GM21390 (cell line): ENCODE measurements around the gene PLCG2.
"Not testable (repeated sequence)": the region's sequence is repeated elsewhere in the genome, so short reads cannot be mapped to it uniquely, and the experiment has no call there.

Source experiments
- ATAC-seq: cut with Tn5 transposase; IDR thresholded peaks from one replicate; pipeline ENCODE4 v1.9.1; 2021; ENCODE audit not compliant: unreplicated experiment

PLCG2 gene

DNA sequence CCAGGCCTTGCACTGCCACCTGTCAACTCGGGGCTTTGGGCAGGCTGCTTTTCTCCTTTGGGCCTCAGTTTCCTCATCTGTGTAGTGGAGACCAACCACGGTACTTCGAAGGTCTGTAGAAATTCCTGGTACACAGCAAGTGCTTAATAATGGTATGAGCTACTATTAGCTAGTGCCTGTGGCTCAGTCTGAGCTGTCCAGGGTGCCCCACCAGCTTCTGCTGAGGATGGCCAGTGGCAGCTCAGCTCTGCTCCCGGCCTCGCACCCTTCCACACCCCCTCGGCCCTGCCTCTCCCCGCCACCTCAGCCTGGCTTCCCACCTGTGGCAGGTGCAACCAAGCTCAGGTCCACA lies 26.2 kb upstream of the PLCG2 start:
- ATAC-seq, result no peak

DNA sequence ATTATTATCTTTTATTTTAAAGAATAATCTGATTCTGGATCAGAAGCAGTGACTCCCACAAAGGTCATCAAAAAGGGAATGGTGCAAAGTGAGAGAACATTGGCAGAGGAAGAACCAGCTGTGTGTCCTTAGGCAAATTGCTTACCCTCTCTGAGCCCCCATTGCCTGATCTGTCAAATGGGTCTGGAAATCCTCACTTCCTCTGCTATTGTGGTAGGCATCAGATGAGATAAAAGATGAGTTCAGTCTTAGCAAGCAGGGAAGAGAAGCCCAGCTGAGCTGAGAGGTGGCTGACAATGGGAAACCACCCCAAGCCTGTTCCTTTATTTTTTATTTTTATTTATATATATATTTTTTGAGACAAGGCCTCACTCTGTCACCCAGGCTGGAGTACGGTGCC lies 24.2 kb upstream of the PLCG2 start:
- no peak for ATAC-seq

DNA sequence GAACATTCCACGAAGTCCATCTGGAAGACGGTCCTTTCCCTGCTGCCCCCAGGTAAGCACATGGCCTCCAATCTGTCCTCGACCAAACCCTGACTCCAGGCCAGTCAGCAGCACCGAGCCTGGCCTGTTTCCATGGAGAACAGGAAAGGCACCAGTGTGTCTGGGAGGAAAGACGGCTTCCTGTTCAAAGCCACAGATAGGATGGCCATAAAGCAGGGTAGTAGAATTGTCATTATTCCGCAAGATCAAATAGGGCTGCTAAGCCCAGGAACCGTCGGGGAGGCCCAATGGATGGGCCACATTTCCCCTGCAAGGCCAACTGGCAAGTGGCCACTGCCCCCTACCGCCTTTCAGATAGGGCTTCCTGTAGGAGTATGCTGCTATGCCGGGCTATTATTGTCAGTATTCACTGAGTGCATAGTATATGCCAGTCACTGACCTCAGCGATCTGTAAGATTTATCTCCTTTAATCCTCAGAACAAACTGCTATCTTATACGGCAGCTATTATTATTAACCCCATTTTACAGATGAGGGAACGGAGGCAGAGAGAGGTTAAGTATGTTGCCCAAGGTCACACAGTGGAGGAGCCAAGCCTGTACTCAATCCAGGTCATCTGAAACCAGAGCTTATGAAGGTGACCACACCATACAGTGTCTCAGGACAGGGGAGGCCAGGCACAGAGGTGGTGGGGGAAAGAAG lies 23.0 kb upstream of the PLCG2 start:
- no peak for ATAC-seq

DNA sequence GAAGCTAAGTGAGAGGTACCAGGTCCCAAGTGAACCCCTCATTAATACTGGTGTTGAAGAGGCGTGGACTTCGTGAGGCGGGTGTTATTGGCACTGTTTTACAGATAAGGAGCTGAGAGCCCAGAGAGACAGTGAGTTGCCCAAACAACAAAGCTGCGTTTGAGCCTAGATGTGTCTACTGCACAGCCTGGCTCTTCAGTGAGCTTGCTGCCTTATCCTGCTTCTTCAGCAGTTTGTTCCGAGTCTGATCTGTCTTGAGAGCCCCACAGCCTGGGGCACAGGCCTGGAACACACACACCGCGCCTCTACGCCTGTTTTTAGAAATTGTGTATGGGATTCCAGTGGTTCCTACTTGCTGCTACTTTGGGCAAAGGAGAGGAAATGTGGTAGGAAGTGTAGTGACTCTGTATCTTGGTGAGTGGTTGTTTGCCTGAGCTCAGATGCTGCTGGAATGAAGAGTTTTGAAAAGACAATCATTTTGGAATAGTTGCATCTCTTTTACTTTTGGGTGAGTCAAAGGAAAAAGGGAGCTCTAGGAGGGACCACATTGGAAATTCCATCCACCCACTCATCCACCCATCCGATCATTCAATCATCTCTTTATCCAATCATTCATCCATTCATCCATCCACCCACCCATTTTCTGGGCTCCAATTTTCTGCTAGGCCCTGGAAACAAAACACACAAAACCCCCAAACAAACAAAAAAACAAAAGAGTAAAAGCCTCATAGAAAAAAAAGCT lies 22.3 kb upstream of the PLCG2 start:
- ATAC-seq, result no peak

DNA sequence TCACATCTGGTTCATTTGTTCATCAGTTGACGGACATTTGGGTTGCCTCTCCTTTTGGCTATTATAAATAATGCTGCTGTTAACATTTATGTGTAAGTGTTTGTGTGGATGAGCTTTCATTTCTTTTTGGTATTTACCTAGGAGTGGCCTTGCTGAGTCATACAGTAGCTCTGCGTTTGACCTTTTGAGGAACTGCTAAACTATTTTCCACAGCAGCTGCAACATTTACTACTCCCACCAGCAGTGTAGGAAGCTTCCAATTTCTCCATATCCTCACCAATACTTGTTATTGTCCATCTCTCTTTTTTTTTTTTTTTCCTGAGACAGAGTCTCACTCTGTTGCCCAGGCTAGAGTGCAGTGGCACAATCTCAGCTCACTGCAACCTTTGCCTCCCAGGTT lies 20.7 kb upstream of the PLCG2 start:
- no peak for ATAC-seq

DNA sequence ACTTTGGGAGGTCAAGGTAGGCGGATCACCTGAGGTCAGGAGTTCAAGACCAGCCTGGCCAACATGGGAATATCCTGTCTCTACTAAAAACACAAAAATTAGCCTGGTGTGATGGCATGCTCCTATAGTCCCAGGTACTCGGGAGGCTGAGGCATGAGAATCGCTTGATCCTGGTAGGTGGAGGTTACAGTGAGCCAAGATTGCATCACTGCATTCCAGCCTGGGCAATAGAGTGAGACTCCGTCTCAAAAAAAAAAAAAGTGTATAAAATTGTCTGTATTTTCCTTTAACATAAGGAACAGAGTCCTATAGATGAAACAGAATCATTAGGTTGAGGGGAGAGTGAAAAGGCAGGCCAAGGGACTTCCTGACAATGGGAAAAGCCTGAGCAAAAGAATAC lies 16.8 kb upstream of the PLCG2 start:
- not testable (repeated sequence) for ATAC-seq

DNA sequence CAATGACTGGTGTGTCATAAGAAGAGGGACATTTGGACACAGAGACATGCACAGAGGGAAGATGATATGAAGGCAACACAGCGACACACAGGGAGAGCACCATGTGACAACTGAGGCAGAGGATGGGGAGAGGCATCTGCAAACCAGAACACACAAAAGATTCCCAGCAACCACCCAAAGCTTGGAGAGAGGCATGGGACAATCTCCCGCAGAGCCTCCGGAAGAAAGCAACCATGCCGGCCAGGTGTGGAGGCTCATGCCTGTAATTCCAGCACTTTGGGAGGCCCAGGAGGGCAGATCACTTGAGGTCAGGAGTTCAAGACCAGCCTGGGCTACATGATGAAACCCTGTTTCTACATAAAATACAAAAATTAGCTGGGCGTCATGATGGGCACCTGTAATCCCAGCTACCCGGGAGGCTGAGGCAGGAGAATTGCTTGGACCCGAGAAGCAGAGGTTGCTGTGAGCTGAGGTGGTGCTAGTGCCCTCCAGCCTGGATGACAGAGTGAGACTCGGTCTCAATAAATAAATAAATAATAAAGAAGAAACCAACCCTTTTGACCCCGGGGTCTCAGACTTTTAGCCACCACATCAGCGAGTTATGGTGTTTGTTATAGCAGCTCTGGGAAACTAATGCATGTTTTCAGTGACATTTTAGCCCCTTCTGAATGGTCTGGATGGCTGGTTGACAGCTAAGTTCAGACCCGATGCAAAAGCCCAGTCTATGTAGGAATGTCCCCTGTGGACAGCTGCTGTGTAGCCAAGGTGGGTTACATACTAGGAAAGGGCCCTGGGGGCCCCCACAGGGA lies 13.8 kb upstream of the PLCG2 start:
- no peak for ATAC-seq

DNA sequence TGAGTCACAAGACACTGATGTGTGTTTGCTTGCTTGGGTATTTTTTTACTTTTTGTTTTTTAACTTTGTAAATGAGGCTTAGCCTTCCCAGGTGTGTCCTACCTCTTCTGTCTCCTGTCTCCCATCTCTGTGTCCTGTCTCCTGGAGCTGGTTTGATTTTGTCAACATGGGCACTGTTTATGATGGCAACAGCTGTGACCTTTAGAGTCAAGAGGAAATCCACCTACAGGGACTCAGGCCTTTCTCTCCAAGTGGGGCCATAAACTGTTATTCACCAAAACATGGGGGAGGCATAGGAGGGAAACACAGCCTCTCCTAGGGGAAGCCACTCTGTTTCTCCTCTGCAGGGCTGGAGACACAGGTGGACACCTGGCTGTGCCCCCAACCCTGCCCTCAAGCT lies 13.1 kb upstream of the PLCG2 start:
- ATAC-seq, result no peak

DNA sequence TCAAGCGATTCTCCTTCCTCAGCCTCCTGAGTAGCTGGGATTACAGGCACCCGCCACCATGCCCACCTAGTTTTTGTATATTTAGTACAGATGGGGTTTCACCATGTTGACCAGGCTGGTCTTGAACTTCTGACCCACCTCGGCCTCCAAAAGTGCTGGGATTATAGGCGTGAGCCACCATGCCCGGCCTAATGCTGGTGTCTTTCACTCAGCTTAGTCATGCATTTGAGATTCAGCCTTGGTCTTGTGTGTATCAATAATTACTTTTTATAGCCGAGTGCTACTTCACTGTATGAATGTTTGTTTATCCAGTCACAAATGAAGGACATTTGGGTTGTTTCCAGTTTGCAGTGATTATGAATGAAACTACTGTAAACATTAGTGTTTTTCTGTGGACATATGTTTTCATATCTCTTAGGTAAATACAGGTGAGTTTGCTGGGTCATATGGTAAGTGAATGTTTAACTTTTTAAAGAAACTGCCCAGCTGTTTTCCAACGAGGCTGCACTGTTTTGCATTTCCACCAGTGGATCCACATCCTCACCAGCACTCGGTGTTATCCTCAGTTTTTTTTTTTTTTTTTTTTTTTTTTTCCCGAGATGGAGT lies 11.0 kb upstream of the PLCG2 start:
- no peak for ATAC-seq

DNA sequence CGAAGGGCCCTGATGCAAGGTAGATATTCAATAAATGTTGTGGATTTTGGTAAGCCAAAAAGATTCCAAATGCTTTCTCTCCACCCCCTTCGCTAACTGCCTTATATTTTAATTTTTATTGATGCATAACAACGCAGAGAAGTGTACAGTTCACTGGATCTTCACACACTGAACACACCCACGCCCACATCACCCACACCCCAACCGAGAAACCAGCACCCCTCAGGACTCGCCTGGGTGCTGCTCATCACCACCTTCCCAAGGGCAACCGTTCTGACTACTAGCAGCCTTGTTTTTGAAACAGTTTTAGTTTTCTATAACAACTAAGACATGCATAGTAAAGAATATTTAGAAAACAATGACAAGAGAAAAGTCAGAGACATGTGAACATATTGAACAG lies 9.1 kb upstream of the PLCG2 start:
- ATAC-seq, result no peak

DNA sequence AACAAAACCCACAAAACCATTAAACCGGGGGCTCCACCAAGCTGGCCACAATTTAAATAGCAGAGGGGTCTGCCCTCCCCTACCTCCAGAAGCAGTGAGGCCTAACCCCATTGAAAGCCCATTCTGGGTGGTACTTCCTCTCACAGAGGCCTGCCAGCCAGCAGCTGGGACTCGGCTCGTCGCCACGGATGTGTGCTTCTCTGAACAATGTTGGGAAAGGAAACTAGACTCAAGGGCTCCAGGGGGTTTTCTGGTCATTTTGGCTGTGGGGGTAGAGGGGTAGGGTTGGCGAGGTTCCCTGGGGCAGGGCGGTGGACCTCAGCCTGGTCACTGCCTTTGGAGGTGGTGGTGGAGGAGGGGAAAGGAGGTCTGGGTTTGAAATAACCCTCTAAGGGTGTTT lies 4.7 kb upstream of the PLCG2 start:
- no peak for ATAC-seq

DNA sequence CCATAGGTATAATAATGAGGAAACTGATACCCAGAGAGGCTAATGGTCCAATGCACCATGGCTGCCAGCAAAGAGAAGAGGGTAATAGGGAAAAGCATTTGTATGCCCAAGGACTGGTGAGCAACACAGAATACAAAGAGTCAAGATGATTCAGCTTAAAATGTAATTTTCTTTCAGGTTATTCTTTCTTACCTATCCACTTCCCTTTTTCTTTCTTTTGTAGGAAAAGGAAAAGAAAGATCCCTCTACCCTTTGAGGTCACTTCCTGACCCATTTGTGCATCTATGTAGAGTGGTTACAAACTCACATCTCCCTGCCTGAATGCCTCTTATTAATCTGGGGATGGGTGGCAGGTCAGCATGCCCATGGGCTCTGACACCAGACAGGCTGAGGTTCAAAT lies 3.5 kb upstream of the PLCG2 start:
- ATAC-seq, result no peak

DNA sequence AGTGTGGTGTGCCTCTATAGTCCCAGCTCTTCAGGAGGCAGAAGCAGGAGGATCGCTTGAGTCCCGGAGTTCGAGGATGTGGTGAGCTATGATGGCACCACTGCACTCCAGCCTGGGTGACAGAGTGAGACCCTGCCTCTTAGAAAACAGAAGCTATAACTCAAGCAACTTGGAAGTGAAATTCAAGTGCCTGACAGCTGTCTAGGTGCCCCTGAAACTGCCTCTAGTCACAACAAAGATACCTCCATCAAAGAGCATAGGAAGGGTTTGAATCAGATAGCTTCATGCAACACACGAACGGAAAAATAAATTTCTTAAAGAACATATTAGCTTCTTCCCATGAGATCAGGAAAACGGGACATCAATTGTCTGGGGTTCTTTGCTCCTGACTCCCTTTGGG lies 860 bp upstream of the PLCG2 start:
- no peak for ATAC-seq

DNA sequence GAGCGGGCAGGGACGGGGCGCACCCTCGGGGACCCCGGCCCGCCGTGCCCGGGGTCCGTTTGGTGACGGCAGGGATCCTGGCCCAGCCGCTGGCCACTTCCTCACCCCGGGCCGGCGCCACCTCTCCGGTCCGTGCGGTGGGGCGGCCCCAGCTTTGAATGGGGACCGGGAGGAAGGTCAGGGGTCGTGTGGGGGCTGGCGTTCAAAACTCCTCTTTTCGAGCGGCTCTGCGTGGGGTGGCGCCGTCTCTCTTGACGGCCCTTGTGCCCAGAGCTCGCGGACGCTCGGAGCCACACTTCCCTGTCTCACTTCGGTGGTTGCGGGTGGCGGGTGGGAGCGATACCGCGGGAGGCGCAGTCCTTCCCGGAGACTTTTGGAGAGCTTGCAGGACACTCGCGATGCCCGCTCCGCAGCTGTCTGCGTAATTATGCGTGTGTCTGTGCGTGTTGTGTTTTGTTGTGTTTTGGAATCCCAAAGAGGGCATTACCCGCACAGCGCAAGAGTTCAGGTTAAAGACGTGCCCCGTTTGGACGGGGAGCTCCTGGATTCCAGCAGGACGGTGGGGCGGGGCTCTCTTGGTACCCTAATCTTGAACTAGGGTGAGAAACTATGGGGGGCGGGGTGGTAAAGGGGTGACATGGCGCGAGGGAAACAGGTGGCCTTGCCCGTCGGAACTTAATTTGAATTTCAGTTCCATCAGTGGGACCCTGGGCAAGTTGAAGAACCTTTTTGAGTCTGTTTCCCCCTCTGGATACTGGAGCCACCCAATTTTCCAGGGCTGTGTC lies 637 bp downstream of the PLCG2 start:
- ATAC-seq, result peak; percentile 17

DNA sequence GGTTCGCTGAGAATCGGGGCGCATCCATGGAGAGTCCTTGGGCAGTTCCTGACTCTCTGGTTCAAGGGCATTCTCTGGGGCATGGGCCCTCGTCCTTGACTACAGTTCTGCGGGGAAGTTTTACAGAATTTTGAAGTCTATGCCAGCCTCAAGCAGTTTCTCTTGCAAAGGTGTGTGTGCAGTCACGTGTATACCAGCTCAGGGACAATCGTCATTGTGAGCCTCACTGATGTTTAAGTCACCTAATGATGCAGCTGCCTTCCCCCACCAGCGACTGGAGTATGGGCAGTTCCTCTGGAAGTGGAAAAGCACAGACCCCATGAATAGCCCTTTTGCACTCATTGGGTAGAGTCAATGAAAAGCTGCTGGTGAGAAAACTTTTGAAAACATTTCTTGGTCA lies 1.3 kb downstream of the PLCG2 start:
- no peak for ATAC-seq

DNA sequence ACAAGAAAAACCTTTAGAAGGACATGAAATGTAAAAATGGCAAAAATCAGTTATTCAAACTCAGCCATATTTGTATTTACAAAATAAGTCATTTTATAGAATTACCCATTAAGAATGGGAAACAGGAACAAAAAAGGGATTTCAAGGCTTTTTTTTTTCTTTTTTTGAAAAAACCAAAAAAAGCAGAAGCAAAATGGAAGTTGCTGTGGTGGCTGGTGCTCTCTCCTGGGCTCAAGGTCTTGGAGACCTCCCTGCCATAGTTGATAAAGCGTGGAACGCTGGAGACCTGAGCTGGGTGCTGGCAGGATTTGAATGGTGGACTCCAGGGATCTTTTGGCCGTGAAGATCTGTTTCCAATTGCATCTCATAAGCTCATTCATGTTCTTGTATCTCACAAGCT lies 3.1 kb downstream of the PLCG2 start:
- no peak for ATAC-seq

DNA sequence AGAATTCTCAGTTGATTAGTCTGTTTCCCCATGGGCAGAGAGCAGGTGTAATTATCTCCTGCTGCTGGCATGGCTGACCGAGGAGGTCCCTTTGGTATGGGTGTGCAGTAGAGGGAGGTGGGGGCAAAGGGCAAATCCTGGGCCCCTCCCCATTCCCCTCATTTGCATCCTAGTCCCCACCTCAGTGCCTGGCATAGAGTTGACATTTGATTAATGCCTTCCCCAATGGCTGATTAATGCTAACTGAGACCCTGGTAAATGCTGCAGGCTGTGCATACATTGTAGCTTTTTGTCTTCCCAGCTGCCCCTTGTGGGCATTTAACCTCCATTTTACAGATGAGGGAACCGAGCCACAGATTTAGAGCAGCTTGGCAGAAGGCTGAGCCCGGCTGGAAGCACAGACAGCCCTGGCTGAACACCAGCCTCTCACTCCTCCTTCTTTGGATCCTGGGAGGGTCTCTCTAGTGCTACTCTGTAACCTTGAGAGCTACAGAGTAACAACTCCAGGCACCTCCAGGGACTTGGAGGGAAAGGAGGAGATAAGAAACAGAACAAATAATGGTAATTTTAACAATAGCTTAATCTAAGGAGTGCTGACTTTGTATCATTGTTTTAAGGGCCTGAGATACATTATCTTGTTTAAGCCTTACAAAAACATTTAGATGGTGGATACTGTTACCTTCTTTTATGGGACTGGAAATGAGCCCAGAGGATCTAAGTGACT lies 5.1 kb downstream of the PLCG2 start:
- ATAC-seq, result no peak

DNA sequence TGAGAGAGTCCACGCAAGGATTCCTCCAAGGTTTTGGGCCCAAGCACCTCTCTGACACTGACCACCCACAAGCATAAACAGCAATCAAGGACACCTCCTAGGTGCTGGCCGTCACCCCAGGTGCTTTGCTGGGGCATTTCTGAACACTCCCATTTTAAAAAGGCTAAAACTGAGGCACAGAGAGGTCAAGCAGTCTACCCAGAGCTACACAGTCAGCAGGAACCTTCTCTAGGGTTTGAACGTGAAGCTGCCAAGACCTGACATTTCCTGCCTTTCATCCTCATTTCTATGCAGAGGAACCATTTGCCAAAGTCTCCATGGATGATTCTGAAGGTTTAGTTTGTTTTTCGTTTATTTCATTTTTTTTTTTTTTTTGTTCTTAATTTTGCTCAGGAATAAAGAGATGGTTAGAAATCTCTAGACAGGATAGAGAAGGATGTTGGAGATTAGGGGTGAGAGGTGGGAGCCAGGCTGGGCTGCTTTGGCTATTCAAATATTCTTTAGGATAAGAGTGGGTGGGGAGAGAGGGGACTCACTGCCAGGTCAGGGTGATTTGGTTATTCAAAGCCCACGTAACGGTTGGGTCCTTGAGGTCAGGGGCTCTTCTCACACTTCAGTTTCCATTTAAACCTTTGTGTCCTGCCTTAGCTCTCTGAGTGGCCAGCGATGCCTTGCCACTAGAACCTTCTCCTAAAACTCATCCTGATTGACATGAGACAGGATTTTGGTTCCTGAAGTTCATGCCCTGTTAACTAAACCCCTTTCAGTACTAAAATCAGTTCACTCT lies 6.2 kb downstream of the PLCG2 start:
- no peak for ATAC-seq

DNA sequence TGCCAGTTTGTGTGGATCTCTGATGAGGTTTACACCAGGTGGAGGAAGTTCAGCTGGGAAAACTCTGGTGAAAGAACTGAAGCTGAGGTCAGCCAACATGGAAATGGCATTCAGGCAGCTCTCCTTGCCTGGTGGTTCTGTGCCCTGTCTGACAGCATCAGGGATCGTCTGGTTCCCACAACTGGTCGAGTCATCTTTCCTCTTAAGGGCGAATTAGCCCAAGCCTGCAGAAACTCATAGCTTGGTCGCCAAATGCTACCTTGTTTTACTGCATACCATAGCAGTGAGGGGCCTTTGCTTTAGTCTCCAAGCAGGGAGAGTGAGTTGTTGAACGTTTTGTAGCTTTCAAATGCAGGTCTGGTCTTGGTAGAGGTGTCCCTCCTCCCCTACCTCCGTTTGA lies 7.2 kb downstream of the PLCG2 start:
- ATAC-seq, result no peak

DNA sequence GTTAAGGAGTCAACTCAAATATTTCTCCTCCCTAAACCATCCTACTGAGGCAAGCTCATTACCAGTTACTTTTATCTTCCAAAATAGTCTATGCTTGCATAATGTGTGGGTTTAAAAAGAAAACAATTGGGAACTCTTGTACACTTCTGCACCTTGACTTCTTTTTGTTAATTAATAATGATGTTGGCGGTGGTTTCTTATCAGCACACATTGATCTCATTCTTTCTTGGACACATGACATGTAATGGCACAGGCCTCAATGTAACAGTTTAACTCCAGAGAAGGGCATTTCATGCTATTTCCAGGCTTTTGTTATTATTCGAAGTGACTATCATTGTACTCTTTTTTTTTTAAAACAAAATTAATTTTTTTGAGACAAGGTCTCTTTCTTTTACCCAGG lies 7.8 kb downstream of the PLCG2 start:
- ATAC-seq, result no peak
